ENCODE results near the gene CD93. TPM values are rescaled to one million over a fixed set of nuclear protein-coding genes. Genes with fewer than 3 reads are reported as not detected.
A peak's percentile ranks its signal among the peaks of the same experiment; 100 is the strongest.

The CD93 gene, protein sequence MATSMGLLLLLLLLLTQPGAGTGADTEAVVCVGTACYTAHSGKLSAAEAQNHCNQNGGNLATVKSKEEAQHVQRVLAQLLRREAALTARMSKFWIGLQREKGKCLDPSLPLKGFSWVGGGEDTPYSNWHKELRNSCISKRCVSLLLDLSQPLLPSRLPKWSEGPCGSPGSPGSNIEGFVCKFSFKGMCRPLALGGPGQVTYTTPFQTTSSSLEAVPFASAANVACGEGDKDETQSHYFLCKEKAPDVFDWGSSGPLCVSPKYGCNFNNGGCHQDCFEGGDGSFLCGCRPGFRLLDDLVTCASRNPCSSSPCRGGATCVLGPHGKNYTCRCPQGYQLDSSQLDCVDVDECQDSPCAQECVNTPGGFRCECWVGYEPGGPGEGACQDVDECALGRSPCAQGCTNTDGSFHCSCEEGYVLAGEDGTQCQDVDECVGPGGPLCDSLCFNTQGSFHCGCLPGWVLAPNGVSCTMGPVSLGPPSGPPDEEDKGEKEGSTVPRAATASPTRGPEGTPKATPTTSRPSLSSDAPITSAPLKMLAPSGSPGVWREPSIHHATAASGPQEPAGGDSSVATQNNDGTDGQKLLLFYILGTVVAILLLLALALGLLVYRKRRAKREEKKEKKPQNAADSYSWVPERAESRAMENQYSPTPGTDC
- 10 to 100 TPM; 13.7 to 16.8 TPM for total RNA-seq

- Mint-ChIP-seq H3K36me3 (no peaks in the 10 kb centered on the region), H3K9me3 (no peaks in the 10 kb centered on the region), H3K27ac (peak within 1 kb of the TSS; percentile 95 to 97), H3K4me1 (ENCODE audit: low read depth in 2 of 2) (peaks cover 45 to 54% of the 10 kb centered on the region in 2 donors), H3K4me3 (peak within 1 kb of the TSS; percentile 85), H3K27me3 (peaks cover 0 to 2% of the 10 kb centered on the region in 2 donors)
- peak; percentile 94 for ATAC-seq
- peak; percentile 76 for DNase-seq (ENCODE audit: low spot score)
These were observed at the start of gene CD93 for GRCh38 chr20:23086056-23086566. Gene CD93, minus strand, starts transcription at chr20:23086324. Its CDS starts 132 bp downstream, at chr20:23086192.

- H3K27ac Mint-ChIP-seq, result peak overlapping the region in 1 of 2 donors; percentile 37
- ATAC-seq (no peak), DNase-seq (ENCODE audit: low spot score) (no peak)
- no peaks in the 10 kb centered on the region for H3K9me3 Mint-ChIP-seq
- H3K27me3 Mint-ChIP-seq, result no peaks in the 10 kb centered on the region
- H3K36me3 Mint-ChIP-seq, result no peaks in the 10 kb centered on the region
- no peaks in the 10 kb centered on the region for H3K4me1 Mint-ChIP-seq (ENCODE audit: low read depth in 2 of 2)
- no peak overlapping the region for H3K4me3 Mint-ChIP-seq
These were observed 47.5 kb upstream of the CD93 start for GRCh38 chr20:23133560-23133998.

- no peaks in the 10 kb centered on the region for H3K36me3 Mint-ChIP-seq
- no peak for DNase-seq (ENCODE audit: low spot score)
These were observed 46.9 kb upstream of the CD93 start for GRCh38 chr20:23132930-23133559.

GRCh38 chr20:23132293-23132929 lies 46.3 kb upstream of the CD93 start:
- H3K4me1 Mint-ChIP-seq (ENCODE audit: low read depth in 2 of 2), result peaks cover 0 to 6% of the 10 kb centered on the region in 2 donors
- H3K27ac Mint-ChIP-seq, result peak overlapping the region in 1 of 2 donors; percentile 31
- no peaks in the 10 kb centered on the region for H3K27me3 Mint-ChIP-seq
- no peaks in the 10 kb centered on the region for H3K36me3 Mint-ChIP-seq
- peak in 1 of 2 donors; percentile 43 for ATAC-seq
- H3K9me3 Mint-ChIP-seq, result no peaks in the 10 kb centered on the region
- H3K4me3 Mint-ChIP-seq, result no peak overlapping the region
- no peak for DNase-seq (ENCODE audit: low spot score)

More at GRCh38 chr20:23132930-23133559, 46.9 kb upstream of the CD93 start:
- H3K4me1 Mint-ChIP-seq (ENCODE audit: low read depth in 2 of 2), result peaks cover 0 to under 1% of the 10 kb centered on the region in 2 donors
- no peak overlapping the region for H3K4me3 Mint-ChIP-seq
- ATAC-seq, result peak; percentile 31 to 45
- H3K27me3 Mint-ChIP-seq, result no peaks in the 10 kb centered on the region
- no peaks in the 10 kb centered on the region for H3K9me3 Mint-ChIP-seq
- H3K27ac Mint-ChIP-seq, result peak overlapping the region in 1 of 2 donors; percentile 37

GRCh38 chr20:23131766-23132165 lies 45.6 kb upstream of the CD93 start:
- peaks cover 2 to 10% of the 10 kb centered on the region in 2 donors for H3K4me1 Mint-ChIP-seq (ENCODE audit: low read depth in 2 of 2)
- H3K27ac Mint-ChIP-seq, result no peak overlapping the region
- no peak overlapping the region for H3K4me3 Mint-ChIP-seq
- ATAC-seq (no peak), DNase-seq (ENCODE audit: low spot score) (no peak)
- no peaks in the 10 kb centered on the region for H3K9me3 Mint-ChIP-seq
- H3K27me3 Mint-ChIP-seq, result no peaks in the 10 kb centered on the region
- no peaks in the 10 kb centered on the region for H3K36me3 Mint-ChIP-seq

- no peaks in the 10 kb centered on the region for H3K36me3 Mint-ChIP-seq
- no peak for ATAC-seq
- H3K27ac Mint-ChIP-seq, result no peak overlapping the region
- no peaks in the 10 kb centered on the region for H3K27me3 Mint-ChIP-seq
- H3K4me1 Mint-ChIP-seq (ENCODE audit: low read depth in 2 of 2), result peaks cover 11 to 19% of the 10 kb centered on the region in 2 donors
- no peak for DNase-seq (ENCODE audit: low spot score)
- no peak overlapping the region for H3K4me3 Mint-ChIP-seq
- H3K9me3 Mint-ChIP-seq, result no peaks in the 10 kb centered on the region
These were observed 44.6 kb upstream of the CD93 start for GRCh38 chr20:23130622-23131140.

- H3K4me3 Mint-ChIP-seq, result no peak overlapping the region
- DNase-seq (ENCODE audit: low spot score) (no peak), ATAC-seq (no peak)
- no peaks in the 10 kb centered on the region for H3K36me3 Mint-ChIP-seq
- H3K4me1 Mint-ChIP-seq (ENCODE audit: low read depth in 2 of 2), result peaks cover 17 to 25% of the 10 kb centered on the region in 2 donors
- H3K27me3 Mint-ChIP-seq, result no peaks in the 10 kb centered on the region
- no peaks in the 10 kb centered on the region for H3K9me3 Mint-ChIP-seq
- no peak overlapping the region for H3K27ac Mint-ChIP-seq
These were observed 43.9 kb upstream of the CD93 start for GRCh38 chr20:23129891-23130621.

DNA sequence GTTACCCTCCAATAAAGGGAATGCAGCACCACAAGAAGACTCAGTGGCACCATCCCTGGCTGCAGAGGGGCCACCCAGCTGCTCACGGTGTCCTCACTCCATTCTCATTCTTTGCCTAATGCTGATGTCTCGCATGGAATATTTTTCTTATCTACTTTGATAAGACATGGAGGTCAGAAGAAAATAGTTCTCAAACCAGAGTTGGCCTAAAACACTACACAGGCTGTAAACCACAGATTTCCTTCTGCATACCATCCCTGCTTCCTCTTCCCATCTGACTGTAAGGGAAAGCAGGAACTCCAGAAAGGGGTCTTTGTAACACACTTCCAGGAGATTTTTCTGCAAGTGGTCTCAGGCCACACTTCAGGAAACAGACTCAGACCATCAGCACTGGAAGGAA lies 43.1 kb upstream of the CD93 start:
- H3K4me1 Mint-ChIP-seq (ENCODE audit: low read depth in 2 of 2), result peaks cover 23 to 26% of the 10 kb centered on the region in 2 donors
- DNase-seq (ENCODE audit: low spot score) (no peak), ATAC-seq (no peak)
- no peaks in the 10 kb centered on the region for H3K36me3 Mint-ChIP-seq
- H3K27ac Mint-ChIP-seq, result no peak overlapping the region
- no peaks in the 10 kb centered on the region for H3K27me3 Mint-ChIP-seq
- no peaks in the 10 kb centered on the region for H3K9me3 Mint-ChIP-seq
- no peak overlapping the region for H3K4me3 Mint-ChIP-seq

GRCh38 chr20:23128461-23129125 lies 42.5 kb upstream of the CD93 start:
- Mint-ChIP-seq H3K36me3 (no peaks in the 10 kb centered on the region), H3K27ac (no peak overlapping the region), H3K4me3 (no peak overlapping the region), H3K27me3 (no peaks in the 10 kb centered on the region), H3K9me3 (no peaks in the 10 kb centered on the region), H3K4me1 (ENCODE audit: low read depth in 2 of 2) (peaks cover 23 to 26% of the 10 kb centered on the region in 2 donors)
- no peak for DNase-seq (ENCODE audit: low spot score)
- no peak for ATAC-seq

GRCh38 chr20:23127506-23128279 lies 41.6 kb upstream of the CD93 start:
- Mint-ChIP-seq H3K4me3 (no peak overlapping the region), H3K27me3 (peaks cover 4 to 5% of the 10 kb centered on the region in 2 donors), H3K36me3 (no peaks in the 10 kb centered on the region), H3K4me1 (ENCODE audit: low read depth in 2 of 2) (peaks cover 23 to 31% of the 10 kb centered on the region in 2 donors), H3K27ac (peak overlapping the region; percentile 76 to 81), H3K9me3 (no peaks in the 10 kb centered on the region)
- ATAC-seq, result no peak
- no peak for DNase-seq (ENCODE audit: low spot score)

DNA sequence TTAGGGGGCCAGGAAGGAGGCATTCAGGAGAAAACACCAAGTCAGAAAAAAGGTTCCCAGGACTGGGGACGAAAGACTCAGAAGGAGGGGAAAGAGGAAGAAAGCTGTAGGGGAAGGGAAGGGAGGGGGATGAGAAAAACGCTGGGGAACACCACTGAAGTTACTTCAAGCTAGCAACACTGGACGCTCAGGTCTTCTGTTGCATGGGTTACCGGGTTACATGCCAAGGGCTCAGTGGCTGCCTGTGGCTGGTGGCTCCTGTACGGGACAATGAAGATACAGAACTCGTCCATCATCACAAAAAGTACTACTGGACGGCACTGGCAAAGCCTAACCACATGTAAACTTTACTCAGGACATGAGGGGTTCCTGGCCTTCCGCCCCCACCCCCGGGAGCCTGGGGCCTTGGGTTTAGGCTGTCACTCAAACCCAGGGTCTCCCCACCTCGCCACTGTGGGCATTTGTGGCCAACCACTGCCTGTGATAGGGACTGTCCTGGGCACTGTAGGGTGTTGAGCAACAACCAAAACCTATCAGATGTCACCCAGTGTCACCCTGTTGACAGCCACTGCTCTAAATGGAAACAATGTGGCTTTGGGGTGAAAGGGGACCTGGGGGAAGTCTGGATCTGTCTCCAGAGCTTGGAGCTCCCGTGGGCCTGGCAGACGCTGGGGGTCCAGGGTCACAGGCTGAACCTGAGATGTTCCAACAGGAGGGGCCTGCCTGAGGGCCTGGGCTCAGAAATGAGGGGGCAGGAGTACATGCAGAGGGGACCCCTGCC lies 40.3 kb upstream of the CD93 start:
- no peaks in the 10 kb centered on the region for H3K36me3 Mint-ChIP-seq
- H3K9me3 Mint-ChIP-seq, result no peaks in the 10 kb centered on the region
- peaks cover 4 to 6% of the 10 kb centered on the region in 2 donors for H3K27me3 Mint-ChIP-seq
- peak overlapping the region; percentile 67 for H3K4me3 Mint-ChIP-seq
- peak overlapping the region; percentile 76 to 81 for H3K27ac Mint-ChIP-seq
- DNase-seq (ENCODE audit: low spot score), result peak; percentile 75
- peak; percentile 74 to 82 for ATAC-seq
- H3K4me1 Mint-ChIP-seq (ENCODE audit: low read depth in 2 of 2), result peaks cover 23 to 32% of the 10 kb centered on the region in 2 donors
